ENCODE results near the gene EPHB2.

EPHB2 gene

GRCh38 chr1:22754106-22754768, 43.6 kb downstream of the EPHB2 start:
- Mint-ChIP-seq H3K4me3 (no peak overlapping the region), H3K27ac (no peak overlapping the region), H3K9me3 (no peaks in the 10 kb centered on the region), H3K36me3 (ENCODE audit: insufficient read depth) (no peaks in the 10 kb centered on the region), H3K27me3 (peaks cover 0 to 66% of the 10 kb centered on the region in 2 donors), H3K4me1 (ENCODE audit: low read depth in 2 of 2) (no peaks in the 10 kb centered on the region)
- ATAC-seq (replicated peaks): no peak
- DNase-seq: no peak

GRCh38 chr1:22754824-22755223, 44.2 kb downstream of the EPHB2 start:
- Mint-ChIP-seq H3K4me1 (ENCODE audit: low read depth in 2 of 2) (no peaks in the 10 kb centered on the region), H3K4me3 (no peak overlapping the region)

GRCh38 chr1:22755641-22756040, 45.0 kb downstream of the EPHB2 start:
- ATAC-seq (replicated peaks) (no peak), DNase-seq (no peak)
- Mint-ChIP-seq H3K27ac (no peak overlapping the region), H3K9me3 (no peaks in the 10 kb centered on the region), H3K27me3 (peaks cover 0 to 58% of the 10 kb centered on the region in 2 donors), H3K4me1 (ENCODE audit: low read depth in 2 of 2) (no peaks in the 10 kb centered on the region), H3K4me3 (no peak overlapping the region), H3K36me3 (ENCODE audit: insufficient read depth) (no peaks in the 10 kb centered on the region)

More at GRCh38 chr1:22754824-22755223, 44.2 kb downstream of the EPHB2 start:
- DNase-seq (no peak), ATAC-seq (replicated peaks) (no peak)
- H3K9me3 Mint-ChIP-seq: no peaks in the 10 kb centered on the region
- H3K36me3 Mint-ChIP-seq (ENCODE audit: insufficient read depth): no peaks in the 10 kb centered on the region
- no peak overlapping the region for H3K27ac Mint-ChIP-seq
- H3K27me3 Mint-ChIP-seq: peaks cover 0 to 66% of the 10 kb centered on the region in 2 donors

- Mint-ChIP-seq H3K36me3 (ENCODE audit: insufficient read depth) (no peaks in the 10 kb centered on the region), H3K9me3 (no peaks in the 10 kb centered on the region), H3K4me3 (no peak overlapping the region), H3K27me3 (peaks cover 0 to 52% of the 10 kb centered on the region in 2 donors), H3K27ac (no peak overlapping the region), H3K4me1 (ENCODE audit: low read depth in 2 of 2) (no peaks in the 10 kb centered on the region)
- ATAC-seq (replicated peaks) (no peak), DNase-seq (no peak)
These were observed 45.6 kb downstream of the EPHB2 start for GRCh38 chr1:22756125-22756735.

- peaks cover 0 to 17% of the 10 kb centered on the region in 2 donors for H3K27me3 Mint-ChIP-seq
- no peaks in the 10 kb centered on the region for H3K4me1 Mint-ChIP-seq (ENCODE audit: low read depth in 2 of 2)
- H3K27ac Mint-ChIP-seq: no peak overlapping the region
- no peaks in the 10 kb centered on the region for H3K36me3 Mint-ChIP-seq (ENCODE audit: insufficient read depth)
- H3K4me3 Mint-ChIP-seq: no peak overlapping the region
- DNase-seq (no peak), ATAC-seq (replicated peaks) (no peak)
- no peaks in the 10 kb centered on the region for H3K9me3 Mint-ChIP-seq
These were observed 49.8 kb downstream of the EPHB2 start for GRCh38 chr1:22760455-22760854.

GRCh38 chr1:22761101-22761500, 50.5 kb downstream of the EPHB2 start:
- no peak for ATAC-seq (replicated peaks)
- Mint-ChIP-seq H3K27me3 (peaks cover 0 to 11% of the 10 kb centered on the region in 2 donors), H3K4me3 (no peak overlapping the region), H3K36me3 (ENCODE audit: insufficient read depth) (no peaks in the 10 kb centered on the region), H3K9me3 (no peaks in the 10 kb centered on the region), H3K4me1 (ENCODE audit: low read depth in 2 of 2) (no peaks in the 10 kb centered on the region), H3K27ac (no peak overlapping the region)
- DNase-seq: no peak

GRCh38 chr1:22761821-22762220, 51.2 kb downstream of the EPHB2 start:
- Mint-ChIP-seq H3K27ac (no peak overlapping the region), H3K27me3 (peaks cover 0 to 5% of the 10 kb centered on the region in 2 donors), H3K9me3 (no peaks in the 10 kb centered on the region), H3K4me3 (no peak overlapping the region), H3K4me1 (ENCODE audit: low read depth in 2 of 2) (no peaks in the 10 kb centered on the region), H3K36me3 (ENCODE audit: insufficient read depth) (no peaks in the 10 kb centered on the region)
- no peak for DNase-seq
- no peak for ATAC-seq (replicated peaks)

GRCh38 chr1:22763487-22764200, 53.0 kb downstream of the EPHB2 start:
- Mint-ChIP-seq H3K4me1 (ENCODE audit: low read depth in 2 of 2) (no peaks in the 10 kb centered on the region), H3K27me3 (no peaks in the 10 kb centered on the region)

GRCh38 chr1:22767852-22768251, 57.2 kb downstream of the EPHB2 start:
- DNase-seq: no peak
- ATAC-seq (replicated peaks): no peak
- Mint-ChIP-seq H3K27ac (no peak overlapping the region), H3K9me3 (no peaks in the 10 kb centered on the region), H3K4me3 (no peak overlapping the region), H3K4me1 (ENCODE audit: low read depth in 2 of 2) (no peaks in the 10 kb centered on the region), H3K36me3 (ENCODE audit: insufficient read depth) (no peaks in the 10 kb centered on the region), H3K27me3 (peaks cover 0 to 9% of the 10 kb centered on the region in 2 donors)

More at GRCh38 chr1:22763487-22764200, 53.0 kb downstream of the EPHB2 start:
- H3K36me3 Mint-ChIP-seq (ENCODE audit: insufficient read depth): no peaks in the 10 kb centered on the region
- H3K27ac Mint-ChIP-seq: no peak overlapping the region
- DNase-seq: no peak
- H3K4me3 Mint-ChIP-seq: no peak overlapping the region
- H3K9me3 Mint-ChIP-seq: no peaks in the 10 kb centered on the region
- ATAC-seq (replicated peaks): no peak

- ATAC-seq (replicated peaks): no peak
- Mint-ChIP-seq H3K9me3 (no peaks in the 10 kb centered on the region), H3K4me3 (no peak overlapping the region)
These were observed 59.3 kb downstream of the EPHB2 start for GRCh38 chr1:22769932-22770331.

GRCh38 chr1:22772014-22772413, 61.4 kb downstream of the EPHB2 start:
- H3K27ac Mint-ChIP-seq: no peak overlapping the region
- H3K4me3 Mint-ChIP-seq: no peak overlapping the region
- ATAC-seq (replicated peaks) (no peak), DNase-seq (no peak)
- no peaks in the 10 kb centered on the region for H3K9me3 Mint-ChIP-seq
- H3K36me3 Mint-ChIP-seq (ENCODE audit: insufficient read depth): no peaks in the 10 kb centered on the region
- no peaks in the 10 kb centered on the region for H3K4me1 Mint-ChIP-seq (ENCODE audit: low read depth in 2 of 2)
- peaks cover 13 to 19% of the 10 kb centered on the region in 2 donors for H3K27me3 Mint-ChIP-seq

More at GRCh38 chr1:22769932-22770331, 59.3 kb downstream of the EPHB2 start:
- Mint-ChIP-seq H3K4me1 (ENCODE audit: low read depth in 2 of 2) (no peaks in the 10 kb centered on the region), H3K27ac (no peak overlapping the region), H3K27me3 (peaks cover 9 to 11% of the 10 kb centered on the region in 2 donors), H3K36me3 (ENCODE audit: insufficient read depth) (no peaks in the 10 kb centered on the region)
- no peak for DNase-seq

- Mint-ChIP-seq H3K36me3 (ENCODE audit: insufficient read depth) (no peaks in the 10 kb centered on the region), H3K27me3 (peaks cover 18 to 41% of the 10 kb centered on the region in 2 donors), H3K4me1 (ENCODE audit: low read depth in 2 of 2) (no peaks in the 10 kb centered on the region), H3K4me3 (no peak overlapping the region), H3K9me3 (no peaks in the 10 kb centered on the region), H3K27ac (no peak overlapping the region)
- ATAC-seq (replicated peaks) (no peak), DNase-seq (no peak)
These were observed 63.6 kb downstream of the EPHB2 start for GRCh38 chr1:22773981-22774832.

- Mint-ChIP-seq H3K4me1 (ENCODE audit: low read depth in 2 of 2) (no peaks in the 10 kb centered on the region), H3K36me3 (ENCODE audit: insufficient read depth) (no peaks in the 10 kb centered on the region), H3K27ac (no peak overlapping the region), H3K4me3 (no peak overlapping the region), H3K27me3 (peaks cover 17 to 47% of the 10 kb centered on the region in 2 donors), H3K9me3 (no peaks in the 10 kb centered on the region)
- no peak for ATAC-seq (replicated peaks)
- DNase-seq: no peak
These were observed 64.2 kb downstream of the EPHB2 start for GRCh38 chr1:22774833-22775182.

Measured in effector memory CD8-positive, alpha-beta T cell (primary cell).